Measurements from ENCODE around the gene EHD1.

DNA sequence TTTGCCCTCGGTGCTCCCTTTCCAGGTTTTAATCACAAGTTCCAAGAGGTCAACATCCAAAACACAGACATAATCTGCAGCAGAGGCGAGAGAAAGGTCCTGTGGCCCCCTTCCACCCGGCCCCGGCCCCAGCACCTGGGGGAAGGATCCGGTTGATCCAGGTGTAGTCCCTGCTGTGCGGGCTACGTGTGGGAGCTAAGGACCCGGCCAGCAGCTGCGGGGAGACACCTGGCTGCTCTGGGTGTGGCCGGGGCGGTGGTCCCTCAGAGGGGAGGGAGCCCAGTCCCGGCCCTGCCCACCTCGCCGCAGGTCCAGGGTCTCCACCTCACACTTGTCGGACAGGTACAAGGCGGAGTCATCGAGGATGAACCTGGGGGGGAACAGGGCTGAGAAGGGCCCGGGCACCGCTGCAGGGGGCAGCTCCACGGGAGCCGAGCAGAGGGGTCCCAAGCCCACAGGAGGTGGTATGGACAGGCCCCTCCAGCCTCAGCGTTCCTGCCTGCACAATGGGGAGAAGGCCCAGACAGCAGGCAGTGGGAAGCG lies 24.9 kb upstream of the EHD1 start:
- TF ChIP-seq, protein P1, sequence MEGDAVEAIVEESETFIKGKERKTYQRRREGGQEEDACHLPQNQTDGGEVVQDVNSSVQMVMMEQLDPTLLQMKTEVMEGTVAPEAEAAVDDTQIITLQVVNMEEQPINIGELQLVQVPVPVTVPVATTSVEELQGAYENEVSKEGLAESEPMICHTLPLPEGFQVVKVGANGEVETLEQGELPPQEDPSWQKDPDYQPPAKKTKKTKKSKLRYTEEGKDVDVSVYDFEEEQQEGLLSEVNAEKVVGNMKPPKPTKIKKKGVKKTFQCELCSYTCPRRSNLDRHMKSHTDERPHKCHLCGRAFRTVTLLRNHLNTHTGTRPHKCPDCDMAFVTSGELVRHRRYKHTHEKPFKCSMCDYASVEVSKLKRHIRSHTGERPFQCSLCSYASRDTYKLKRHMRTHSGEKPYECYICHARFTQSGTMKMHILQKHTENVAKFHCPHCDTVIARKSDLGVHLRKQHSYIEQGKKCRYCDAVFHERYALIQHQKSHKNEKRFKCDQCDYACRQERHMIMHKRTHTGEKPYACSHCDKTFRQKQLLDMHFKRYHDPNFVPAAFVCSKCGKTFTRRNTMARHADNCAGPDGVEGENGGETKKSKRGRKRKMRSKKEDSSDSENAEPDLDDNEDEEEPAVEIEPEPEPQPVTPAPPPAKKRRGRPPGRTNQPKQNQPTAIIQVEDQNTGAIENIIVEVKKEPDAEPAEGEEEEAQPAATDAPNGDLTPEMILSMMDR (conservative IDR thresholded peaks at IDR 0.05 in 1 of 2, IDR thresholded peaks at IDR 0.05 in 1 of 2; ENCODE audit: extremely low read depth in 1 of 2, insufficient read depth in 1 of 2, low read depth in 1 of 2, low read length in 2 of 2), result no peak
- no peak for TF ChIP-seq EZH2 (IDR thresholded peaks at IDR 0.05; ENCODE audit: borderline replicate concordance, low read length)
